Measurements from ENCODE around the gene DLST.
"Not testable (repeated sequence)": the region's sequence is repeated elsewhere in the genome, so short reads cannot be mapped to it uniquely, and the experiment has no call there.

GRCh38 chr14:74932936-74933335 lies 51.2 kb downstream of the DLST start:
- not testable (repeated sequence) for TF ChIP-seq REST (IDR thresholded peaks at IDR 0.05; ENCODE audit: insufficient replicate concordance, low read depth); CTCF (IDR thresholded peaks at IDR 0.05; ENCODE audit: insufficient read depth, low read length); POLR2AphosphoS5 (IDR thresholded peaks at IDR 0.05; ENCODE audit: low read depth)

Measured in HL-60 (cell line).